GM19193 (cell line): Measurements from ENCODE around the gene ZNF682.

Source experiments
- POLR2A ChIP-seq: IDR thresholded peaks from 4 replicates; pipeline ENCODE4 v1.6.1; 2011; ENCODE audit not compliant: insufficient read depth, insufficient read length; ENCODE audit errors: extremely low read depth

Gene ZNF682

DNA sequence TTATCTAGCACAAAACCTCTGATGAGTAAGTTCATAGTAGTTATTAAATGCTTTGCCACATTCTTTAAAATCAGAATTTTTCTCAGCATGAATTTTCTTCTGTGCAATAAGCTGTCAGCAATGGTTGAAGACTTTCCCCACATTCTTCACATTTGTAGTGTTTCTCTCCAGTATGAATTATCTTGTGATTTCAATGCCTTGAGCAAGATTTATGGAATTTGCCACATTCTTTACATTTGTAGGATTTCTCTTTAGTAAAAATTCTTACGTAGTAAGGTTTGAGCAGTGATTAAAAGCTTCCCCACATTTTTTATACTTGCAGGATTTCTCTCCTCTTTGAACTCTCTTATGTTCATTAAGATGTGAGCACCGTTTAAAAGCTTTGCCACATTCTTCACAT lies 33.6 kb downstream of the ZNF682 start:
- TF ChIP-seq POLR2A = no peak

DNA sequence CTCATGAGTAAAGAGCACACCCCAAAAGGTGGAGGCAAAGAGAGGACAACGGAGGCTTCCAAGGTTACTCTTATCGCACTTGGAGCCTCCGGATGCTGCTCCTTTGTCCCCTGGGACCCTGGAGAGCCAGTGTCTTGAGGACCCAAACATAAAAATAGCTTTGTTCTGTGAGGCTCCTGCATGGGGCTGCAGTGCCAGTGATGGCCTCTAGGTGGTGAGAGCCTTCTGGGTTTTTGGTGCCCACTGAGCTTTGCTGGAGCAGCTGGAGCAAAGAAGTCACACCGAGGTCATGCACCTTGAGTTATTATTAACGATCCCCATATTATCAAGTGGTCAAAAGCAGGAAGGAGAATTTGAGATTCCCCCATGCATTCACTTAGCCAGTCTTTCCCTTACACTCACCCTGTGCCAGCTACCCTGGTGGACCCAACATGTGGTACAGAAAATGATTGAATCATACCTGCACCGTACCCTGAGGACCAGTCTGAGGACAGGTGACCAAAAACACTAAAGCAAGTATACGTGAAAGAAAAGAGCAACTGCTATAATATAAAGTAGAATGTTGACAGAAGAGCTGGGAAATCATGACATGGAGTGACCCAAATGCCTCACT lies 41.5 kb downstream of the ZNF682 start:
- no peak for TF ChIP-seq POLR2A

DNA sequence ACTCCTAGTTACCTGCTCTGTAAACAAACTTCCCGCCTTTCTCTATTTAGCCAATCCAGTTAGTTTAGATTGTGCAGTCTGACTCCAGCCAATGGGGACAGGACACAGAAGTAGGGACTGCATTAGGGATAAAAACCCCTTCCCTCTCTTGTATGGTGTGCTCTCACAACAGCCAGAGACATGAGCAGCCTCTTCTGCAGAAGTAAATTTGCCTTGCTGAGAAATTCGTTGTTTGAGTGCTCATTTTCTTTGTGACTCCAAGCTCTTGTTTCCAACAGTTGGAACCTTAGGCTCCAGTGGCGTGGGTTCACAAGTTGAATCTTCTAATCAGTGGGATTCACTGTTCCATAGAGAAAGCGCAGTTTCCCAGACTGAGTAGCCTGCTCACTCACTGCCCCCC lies 72.4 kb downstream of the ZNF682 start:
- TF ChIP-seq POLR2A = no peak

DNA sequence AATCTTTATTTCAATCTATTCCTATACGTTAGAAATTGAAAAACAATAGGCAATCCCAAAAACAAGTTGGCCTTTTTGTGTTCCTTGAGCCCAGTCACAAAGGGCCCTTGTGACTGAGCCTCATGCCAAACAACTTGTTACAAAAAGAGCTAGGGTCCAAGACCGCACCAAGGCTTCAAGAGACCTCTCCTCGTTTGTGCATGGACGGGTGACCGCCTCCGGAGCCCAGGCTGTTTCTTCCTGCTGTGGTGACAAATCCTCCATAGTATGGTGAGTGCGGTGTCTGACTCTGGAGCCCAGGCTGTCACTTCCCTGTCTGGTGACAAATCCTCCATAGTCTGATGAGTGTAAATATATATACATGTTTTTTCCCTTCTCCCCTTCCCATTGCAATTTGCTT lies 74.9 kb downstream of the ZNF682 start:
- TF ChIP-seq POLR2A = no peak

DNA sequence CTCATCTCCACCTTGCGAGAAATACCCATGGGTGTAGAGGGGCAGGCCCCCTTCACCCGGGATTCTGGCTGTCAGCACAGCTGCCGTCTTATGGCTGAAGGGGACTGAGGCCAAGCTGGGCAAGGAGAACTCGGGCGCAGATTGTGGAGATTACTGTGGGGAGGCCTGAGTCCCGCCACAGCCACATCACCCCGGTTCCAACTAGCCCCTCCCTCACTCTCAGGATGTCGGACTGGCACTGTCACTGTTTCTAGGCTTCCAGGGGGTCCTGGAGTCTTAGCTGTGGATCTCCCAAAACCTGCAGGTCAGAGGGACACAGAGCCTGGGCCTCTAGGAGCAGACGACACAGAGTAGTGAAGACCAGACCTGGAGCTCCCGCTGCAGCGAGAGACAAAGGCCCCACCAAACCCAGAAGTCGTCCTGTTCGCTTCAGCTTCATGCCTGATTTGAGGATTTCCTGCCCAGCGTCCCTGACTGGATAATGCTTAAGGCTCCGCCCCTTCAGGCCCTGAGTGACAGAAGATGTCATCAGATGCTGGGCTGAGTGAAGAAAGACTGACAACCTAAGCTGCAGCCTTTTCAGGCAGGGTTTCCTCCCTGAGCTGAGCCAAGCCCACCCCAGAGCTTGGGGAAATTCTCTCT lies 82.8 kb downstream of the ZNF682 start:
- no peak for TF ChIP-seq POLR2A

DNA sequence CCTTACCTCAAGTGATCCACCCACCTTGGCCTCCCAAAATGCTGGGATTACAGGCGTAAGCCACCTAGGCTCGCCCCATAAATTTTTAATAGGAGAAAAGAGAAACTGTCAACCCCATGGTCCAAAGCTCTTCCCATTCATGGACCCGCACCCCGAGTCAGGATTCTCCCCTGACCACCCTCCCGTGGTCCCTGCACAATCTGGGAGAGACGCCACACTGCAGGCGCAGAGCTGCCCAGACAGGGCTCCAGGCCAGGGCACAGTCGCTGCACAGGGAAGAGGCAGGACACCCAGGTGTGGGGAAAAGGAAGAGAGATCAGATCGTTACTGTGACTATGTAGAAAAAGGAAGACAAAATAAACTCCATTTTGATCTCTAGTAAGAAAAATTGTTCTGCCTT lies 84.1 kb downstream of the ZNF682 start:
- no peak for TF ChIP-seq POLR2A
